D721Med (cell line): Measurements from ENCODE around the gene FAP.

ENCODE experiments used
- DNase-seq: peaks from one replicate; pipeline ENCODE4 v3.0.0; 2011; ENCODE audit warnings: low spot score; ENCODE audit not compliant: insufficient read length
- FAIRE-seq: peaks from 2 replicates; lab custom pipeline; 2011; peaks lifted over from hg19 to GRCh38; lab: Jason Lieb, UNC
- TF ChIP-seq, protein P1 (sequence below): IDR thresholded peaks from 2 replicates; pipeline ENCODE4 v1.5.1; 2012; ENCODE audit warnings: mild to moderate bottlenecking, control low read depth; ENCODE audit not compliant: insufficient read depth; ENCODE audit errors: missing control alignments

Gene FAP

GRCh38 chr2:162182395-162182794 lies 60.9 kb downstream of the FAP start:
- no peak for DNase-seq
- TF ChIP-seq, protein P1, sequence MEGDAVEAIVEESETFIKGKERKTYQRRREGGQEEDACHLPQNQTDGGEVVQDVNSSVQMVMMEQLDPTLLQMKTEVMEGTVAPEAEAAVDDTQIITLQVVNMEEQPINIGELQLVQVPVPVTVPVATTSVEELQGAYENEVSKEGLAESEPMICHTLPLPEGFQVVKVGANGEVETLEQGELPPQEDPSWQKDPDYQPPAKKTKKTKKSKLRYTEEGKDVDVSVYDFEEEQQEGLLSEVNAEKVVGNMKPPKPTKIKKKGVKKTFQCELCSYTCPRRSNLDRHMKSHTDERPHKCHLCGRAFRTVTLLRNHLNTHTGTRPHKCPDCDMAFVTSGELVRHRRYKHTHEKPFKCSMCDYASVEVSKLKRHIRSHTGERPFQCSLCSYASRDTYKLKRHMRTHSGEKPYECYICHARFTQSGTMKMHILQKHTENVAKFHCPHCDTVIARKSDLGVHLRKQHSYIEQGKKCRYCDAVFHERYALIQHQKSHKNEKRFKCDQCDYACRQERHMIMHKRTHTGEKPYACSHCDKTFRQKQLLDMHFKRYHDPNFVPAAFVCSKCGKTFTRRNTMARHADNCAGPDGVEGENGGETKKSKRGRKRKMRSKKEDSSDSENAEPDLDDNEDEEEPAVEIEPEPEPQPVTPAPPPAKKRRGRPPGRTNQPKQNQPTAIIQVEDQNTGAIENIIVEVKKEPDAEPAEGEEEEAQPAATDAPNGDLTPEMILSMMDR: no peak
- no peak for FAIRE-seq

- no peak for FAIRE-seq
- no peak for DNase-seq
- TF ChIP-seq, protein P1: no peak
These were observed 65.9 kb downstream of the FAP start for GRCh38 chr2:162177301-162177700.

DNA sequence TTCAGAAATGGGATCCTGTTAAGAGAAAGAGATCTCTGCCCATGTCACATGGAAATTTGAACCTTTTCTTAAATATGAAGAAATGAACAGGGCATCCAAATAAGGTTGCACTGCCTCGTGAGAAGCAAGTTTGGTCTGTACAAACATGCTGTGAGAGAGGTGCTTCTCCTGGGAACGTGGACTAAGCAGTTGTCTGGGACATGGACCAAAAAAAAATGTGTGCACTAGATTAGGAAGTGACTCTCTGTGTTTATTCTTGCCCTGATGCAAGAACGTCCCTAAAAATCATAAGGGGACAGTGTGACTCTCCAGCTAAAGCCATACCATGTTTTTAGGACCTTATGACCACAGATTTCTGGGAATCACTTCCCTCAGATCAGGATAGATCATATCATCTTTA lies 67.5 kb downstream of the FAP start:
- no peak for DNase-seq
- FAIRE-seq: no peak
- TF ChIP-seq, protein P1: no peak

- TF ChIP-seq, protein P1: no peak
- FAIRE-seq (no peak), DNase-seq (no peak)
These were observed 68.5 kb downstream of the FAP start for GRCh38 chr2:162174746-162175145.

GRCh38 chr2:162172802-162173370 lies 70.4 kb downstream of the FAP start:
- FAIRE-seq: no peak
- DNase-seq: no peak
- TF ChIP-seq, protein P1: no peak

DNA sequence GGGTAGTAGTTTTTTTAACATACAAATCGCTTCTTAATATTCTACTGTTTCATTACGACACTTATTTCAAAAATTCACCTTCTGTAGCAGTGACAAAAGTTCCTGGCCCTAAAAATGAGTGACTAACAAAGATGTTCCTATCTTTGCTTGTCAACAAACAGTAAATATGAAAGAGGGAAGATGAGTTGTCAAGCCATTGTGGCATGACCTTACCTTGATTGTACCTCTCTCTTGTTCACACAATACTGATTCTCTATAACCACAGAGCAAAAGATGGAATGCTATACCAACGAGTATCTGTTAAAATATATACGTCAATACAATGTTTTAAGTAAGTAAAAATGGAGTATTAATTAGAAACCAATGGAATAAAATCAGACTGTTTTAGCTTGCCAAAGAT lies 76.5 kb downstream of the FAP start:
- DNase-seq (no peak), FAIRE-seq (no peak)
- TF ChIP-seq, protein P1: no peak

DNA sequence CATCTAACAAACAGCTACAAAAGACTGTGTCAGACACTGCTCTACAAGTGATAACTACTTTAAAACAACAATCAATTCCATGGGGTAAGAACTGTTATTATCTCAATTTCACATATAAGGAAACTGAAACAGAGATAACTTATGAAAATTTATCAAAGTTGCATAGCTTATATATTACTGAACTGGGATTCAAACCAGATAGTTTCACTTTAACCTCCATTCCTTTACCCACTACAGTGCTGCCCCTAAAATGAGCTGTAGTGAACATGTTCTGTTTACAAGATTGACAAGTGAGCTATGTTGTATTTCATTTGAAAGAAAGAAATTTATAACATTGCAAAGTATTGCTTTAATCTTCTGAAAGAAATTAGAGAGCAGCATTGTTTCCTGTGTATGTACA lies 77.1 kb downstream of the FAP start:
- TF ChIP-seq, protein P1: no peak
- no peak for DNase-seq
- no peak for FAIRE-seq
